ENCODE data around the gene MAPRE2. TPM values are rescaled to one million over a fixed set of nuclear protein-coding genes. Genes with fewer than 3 reads are reported as not detected.

MAPRE2 gene
- polyA plus RNA-seq, 1 donor from 2014 or later, result 58.9 TPM

DNA sequence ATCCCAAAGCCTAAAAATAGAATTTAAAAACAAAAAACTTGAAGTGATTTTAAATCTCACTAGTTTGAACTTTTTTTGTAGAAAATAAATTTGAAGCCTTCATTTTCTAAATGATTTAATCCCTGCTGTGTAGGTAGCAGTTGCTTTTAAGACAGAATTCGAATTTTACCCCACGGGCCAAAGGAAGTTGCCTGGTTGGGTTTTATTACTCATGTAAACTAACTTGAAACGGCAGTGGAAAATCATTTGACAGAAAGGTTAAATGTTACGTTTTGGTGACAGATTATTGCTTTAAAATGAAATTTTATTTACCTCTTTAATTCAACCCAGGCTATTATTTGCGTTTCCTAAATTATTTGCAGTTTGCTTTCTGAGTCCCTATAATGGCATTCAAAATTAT is 2.0 kb downstream of the MAPRE2 start:
- TF ChIP-seq, protein P1, sequence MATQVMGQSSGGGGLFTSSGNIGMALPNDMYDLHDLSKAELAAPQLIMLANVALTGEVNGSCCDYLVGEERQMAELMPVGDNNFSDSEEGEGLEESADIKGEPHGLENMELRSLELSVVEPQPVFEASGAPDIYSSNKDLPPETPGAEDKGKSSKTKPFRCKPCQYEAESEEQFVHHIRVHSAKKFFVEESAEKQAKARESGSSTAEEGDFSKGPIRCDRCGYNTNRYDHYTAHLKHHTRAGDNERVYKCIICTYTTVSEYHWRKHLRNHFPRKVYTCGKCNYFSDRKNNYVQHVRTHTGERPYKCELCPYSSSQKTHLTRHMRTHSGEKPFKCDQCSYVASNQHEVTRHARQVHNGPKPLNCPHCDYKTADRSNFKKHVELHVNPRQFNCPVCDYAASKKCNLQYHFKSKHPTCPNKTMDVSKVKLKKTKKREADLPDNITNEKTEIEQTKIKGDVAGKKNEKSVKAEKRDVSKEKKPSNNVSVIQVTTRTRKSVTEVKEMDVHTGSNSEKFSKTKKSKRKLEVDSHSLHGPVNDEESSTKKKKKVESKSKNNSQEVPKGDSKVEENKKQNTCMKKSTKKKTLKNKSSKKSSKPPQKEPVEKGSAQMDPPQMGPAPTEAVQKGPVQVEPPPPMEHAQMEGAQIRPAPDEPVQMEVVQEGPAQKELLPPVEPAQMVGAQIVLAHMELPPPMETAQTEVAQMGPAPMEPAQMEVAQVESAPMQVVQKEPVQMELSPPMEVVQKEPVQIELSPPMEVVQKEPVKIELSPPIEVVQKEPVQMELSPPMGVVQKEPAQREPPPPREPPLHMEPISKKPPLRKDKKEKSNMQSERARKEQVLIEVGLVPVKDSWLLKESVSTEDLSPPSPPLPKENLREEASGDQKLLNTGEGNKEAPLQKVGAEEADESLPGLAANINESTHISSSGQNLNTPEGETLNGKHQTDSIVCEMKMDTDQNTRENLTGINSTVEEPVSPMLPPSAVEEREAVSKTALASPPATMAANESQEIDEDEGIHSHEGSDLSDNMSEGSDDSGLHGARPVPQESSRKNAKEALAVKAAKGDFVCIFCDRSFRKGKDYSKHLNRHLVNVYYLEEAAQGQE (IDR thresholded peaks at IDR 0.05; ENCODE audit: borderline replicate concordance), result no peak
- TF ChIP-seq POLR2AphosphoS5 (IDR thresholded peaks at IDR 0.05) (no peak), SMC3 (conservative IDR thresholded peaks at IDR 0.05; ENCODE audit: poor library complexity) (no peak), EP300 (conservative IDR thresholded peaks at IDR 0.05; ENCODE audit: poor library complexity, severe bottlenecking) (no peak), MXI1 (conservative IDR thresholded peaks at IDR 0.05; ENCODE audit: poor library complexity, severe bottlenecking) (no peak), EZH2 (IDR thresholded peaks at IDR 0.05; ENCODE audit: borderline replicate concordance, insufficient read depth, low read length, poor library complexity, severe bottlenecking) (no peak), TAF1 (IDR thresholded peaks at IDR 0.05; ENCODE audit: low read depth) (no peak), RAD21 (conservative IDR thresholded peaks at IDR 0.05) (no peak)
- TF ChIP-seq, protein P2, sequence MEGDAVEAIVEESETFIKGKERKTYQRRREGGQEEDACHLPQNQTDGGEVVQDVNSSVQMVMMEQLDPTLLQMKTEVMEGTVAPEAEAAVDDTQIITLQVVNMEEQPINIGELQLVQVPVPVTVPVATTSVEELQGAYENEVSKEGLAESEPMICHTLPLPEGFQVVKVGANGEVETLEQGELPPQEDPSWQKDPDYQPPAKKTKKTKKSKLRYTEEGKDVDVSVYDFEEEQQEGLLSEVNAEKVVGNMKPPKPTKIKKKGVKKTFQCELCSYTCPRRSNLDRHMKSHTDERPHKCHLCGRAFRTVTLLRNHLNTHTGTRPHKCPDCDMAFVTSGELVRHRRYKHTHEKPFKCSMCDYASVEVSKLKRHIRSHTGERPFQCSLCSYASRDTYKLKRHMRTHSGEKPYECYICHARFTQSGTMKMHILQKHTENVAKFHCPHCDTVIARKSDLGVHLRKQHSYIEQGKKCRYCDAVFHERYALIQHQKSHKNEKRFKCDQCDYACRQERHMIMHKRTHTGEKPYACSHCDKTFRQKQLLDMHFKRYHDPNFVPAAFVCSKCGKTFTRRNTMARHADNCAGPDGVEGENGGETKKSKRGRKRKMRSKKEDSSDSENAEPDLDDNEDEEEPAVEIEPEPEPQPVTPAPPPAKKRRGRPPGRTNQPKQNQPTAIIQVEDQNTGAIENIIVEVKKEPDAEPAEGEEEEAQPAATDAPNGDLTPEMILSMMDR (IDR thresholded peaks at IDR 0.05; ENCODE audit: poor library complexity, severe bottlenecking), result no peak
- Histone ChIP-seq H3K9me3 (ENCODE audit: low read length) (no peaks in the 10 kb centered on the region), H3K27ac (ENCODE audit: low read length) (peak overlapping the region; percentile 100), H3K4me2 (ENCODE audit: low read length) (peak overlapping the region; percentile 99), H2AFZ (ENCODE audit: low read depth, low read length) (no peak overlapping the region), H3K36me3 (ENCODE audit: insufficient read depth, low read length) (no peaks in the 10 kb centered on the region), H3K9me2 (ENCODE audit: insufficient read depth, low read length) (no peaks in the 10 kb centered on the region), H3K27me3 (ENCODE audit: insufficient read depth, low read depth, low read length) (no peaks in the 10 kb centered on the region), H4K20me1 (ENCODE audit: insufficient read depth) (peaks cover 14% of the 10 kb centered on the region), H3K9ac (ENCODE audit: low read length) (peak overlapping the region; percentile 99), H3K79me2 (replicated peaks; ENCODE audit: insufficient read depth, low read length) (peaks cover 65% of the 10 kb centered on the region), H3F3A (ENCODE audit: insufficient read depth, low read length, poor library complexity, severe bottlenecking) (peaks cover 13% of the 10 kb centered on the region), H3K4me3 (ENCODE audit: low read length) (peak overlapping the region; percentile 80)

DNA sequence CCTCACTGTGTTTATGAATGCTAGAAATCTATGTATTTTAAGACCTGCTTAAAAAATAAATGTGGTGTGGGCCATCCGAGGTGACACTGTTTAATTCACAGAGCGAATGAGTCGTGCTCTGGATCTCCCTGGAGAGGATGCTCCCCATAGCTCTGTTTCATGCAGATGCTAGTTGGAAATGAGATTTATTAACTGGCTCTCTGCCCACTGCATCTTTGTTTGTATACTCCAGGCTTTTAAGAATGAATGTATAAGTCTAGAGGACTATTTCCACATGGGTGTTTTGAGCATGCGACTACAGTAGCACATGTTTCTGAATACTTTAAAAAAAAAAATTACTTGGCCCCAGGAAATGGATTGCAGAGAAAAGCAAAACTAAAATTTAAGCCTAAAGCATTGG is 3.9 kb downstream of the MAPRE2 start:
- no peaks in the 10 kb centered on the region for H3K9me3 ChIP-seq (ENCODE audit: low read length)
- peak; percentile 49 for TF ChIP-seq MXI1 (conservative IDR thresholded peaks at IDR 0.05; ENCODE audit: poor library complexity, severe bottlenecking)
- TF ChIP-seq, protein P2 (IDR thresholded peaks at IDR 0.05; ENCODE audit: poor library complexity, severe bottlenecking), result no peak
- H3K27me3 ChIP-seq (ENCODE audit: insufficient read depth, low read depth, low read length), result no peaks in the 10 kb centered on the region
- no peaks in the 10 kb centered on the region for H3K36me3 ChIP-seq (ENCODE audit: insufficient read depth, low read length)
- H3K79me2 ChIP-seq (replicated peaks; ENCODE audit: insufficient read depth, low read length), result peaks cover 82% of the 10 kb centered on the region
- no peak overlapping the region for H2AFZ ChIP-seq (ENCODE audit: low read depth, low read length)
- H3K4me3 ChIP-seq (ENCODE audit: low read length), result peak overlapping the region; percentile 80
- H4K20me1 ChIP-seq (ENCODE audit: insufficient read depth), result peaks cover 15% of the 10 kb centered on the region
- H3K9me2 ChIP-seq (ENCODE audit: insufficient read depth, low read length), result no peaks in the 10 kb centered on the region
- peak overlapping the region; percentile 18 for H3K4me2 ChIP-seq (ENCODE audit: low read length)
- H3F3A ChIP-seq (ENCODE audit: insufficient read depth, low read length, poor library complexity, severe bottlenecking), result peaks cover 15% of the 10 kb centered on the region
- H3K27ac ChIP-seq (ENCODE audit: low read length), result no peak overlapping the region
- no peak overlapping the region for H3K9ac ChIP-seq (ENCODE audit: low read length)
